ENCODE data around the gene DEPP1.

Gene DEPP1

GRCh38 chr10:44993226-44993921 lies 14.8 kb upstream of the DEPP1 start:
- DNase-seq: no peak

- no peak for DNase-seq
These were observed 14.2 kb upstream of the DEPP1 start for GRCh38 chr10:44992732-44993225.

- DNase-seq: no peak
These were observed 13.6 kb upstream of the DEPP1 start for GRCh38 chr10:44992070-44992731.

- DNase-seq: no peak
These were observed 13.0 kb upstream of the DEPP1 start for GRCh38 chr10:44991571-44991970.

GRCh38 chr10:44990965-44991364 lies 12.4 kb upstream of the DEPP1 start:
- no peak for DNase-seq

- DNase-seq: no peak
These were observed 11.7 kb upstream of the DEPP1 start for GRCh38 chr10:44990302-44990655.

- DNase-seq: no peak
These were observed 11.1 kb upstream of the DEPP1 start for GRCh38 chr10:44989597-44990301.

GRCh38 chr10:44988957-44989585 lies 10.5 kb upstream of the DEPP1 start:
- no peak for DNase-seq

- no peak for DNase-seq
These were observed 8.1 kb upstream of the DEPP1 start for GRCh38 chr10:44986670-44987069.

- no peak for DNase-seq
These were observed 7.6 kb upstream of the DEPP1 start for GRCh38 chr10:44986179-44986578.

GRCh38 chr10:44985175-44985681 lies 6.6 kb upstream of the DEPP1 start:
- no peak for DNase-seq

GRCh38 chr10:44984671-44985101 lies 6.1 kb upstream of the DEPP1 start:
- no peak for DNase-seq

GRCh38 chr10:44983895-44984278 lies 5.3 kb upstream of the DEPP1 start:
- no peak for DNase-seq

GRCh38 chr10:44983066-44983894 lies 4.7 kb upstream of the DEPP1 start:
- DNase-seq: no peak

GRCh38 chr10:44982496-44982895 lies 3.9 kb upstream of the DEPP1 start:
- no peak for DNase-seq

GRCh38 chr10:44982114-44982460 lies 3.5 kb upstream of the DEPP1 start:
- DNase-seq: no peak

- DNase-seq: no peak
These were observed 2.8 kb upstream of the DEPP1 start for GRCh38 chr10:44981172-44982113.

GRCh38 chr10:44980309-44981171 lies 1.9 kb upstream of the DEPP1 start:
- DNase-seq: no peak

GRCh38 chr10:44979281-44980191 lies 927 bp upstream of the DEPP1 start:
- DNase-seq: no peak
